Mammary epithelial cell (primary cell): ENCODE data around the gene AZI2.

Experiments used
- EZH2 ChIP-seq: IDR thresholded peaks from 2 replicates; pipeline ENCODE4 v1.6.1; 2012; ENCODE audit warnings: low read length, inconsistent platforms, borderline replicate concordance
- TF ChIP-seq, protein P1 (sequence below), 2 donors: IDR thresholded peaks in 1 of 2; conservative IDR thresholded peaks in 1 of 2; 2 replicates each; pipeline ENCODE4 v1.5.1; 2011 to 2012; ENCODE audit warnings: inconsistent platforms in 2 of 2, low read length in 2 of 2, mild to moderate bottlenecking in 2 of 2, control low read depth in 1 of 2, low read depth in 1 of 2; ENCODE audit not compliant: insufficient read depth in 1 of 2; ENCODE audit errors: extremely low read depth in 1 of 2

DNA sequence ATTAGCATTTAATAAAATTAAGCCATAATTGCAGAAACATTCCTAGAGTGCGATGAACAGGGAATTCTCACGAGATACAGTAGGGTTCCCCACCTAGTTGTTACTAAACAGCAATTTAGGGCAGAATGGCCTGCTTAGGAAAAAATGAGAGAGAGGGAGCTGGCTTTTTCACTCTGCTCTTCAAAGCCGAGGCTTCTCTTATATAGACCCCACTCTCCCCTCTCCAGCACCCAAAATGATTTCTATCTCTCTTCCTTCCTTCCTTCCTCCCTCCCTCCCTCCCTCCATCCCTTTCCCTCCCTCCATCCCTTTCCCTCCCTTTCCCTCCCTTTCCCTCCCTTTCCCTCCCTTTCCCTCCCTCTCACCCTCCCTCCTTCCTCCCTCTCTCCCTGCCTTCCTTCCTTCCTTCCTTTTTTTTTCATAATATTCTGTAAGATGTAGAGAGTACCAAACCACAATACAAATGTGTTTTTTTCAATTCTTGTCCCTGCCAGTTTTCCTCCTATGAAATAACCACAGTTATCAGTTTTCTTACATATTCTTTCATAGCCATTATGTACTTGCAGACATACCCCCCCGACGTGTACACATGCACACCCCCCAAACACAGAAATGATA is 48.2 kb downstream of the AZI2 start:
- TF ChIP-seq, protein P1, sequence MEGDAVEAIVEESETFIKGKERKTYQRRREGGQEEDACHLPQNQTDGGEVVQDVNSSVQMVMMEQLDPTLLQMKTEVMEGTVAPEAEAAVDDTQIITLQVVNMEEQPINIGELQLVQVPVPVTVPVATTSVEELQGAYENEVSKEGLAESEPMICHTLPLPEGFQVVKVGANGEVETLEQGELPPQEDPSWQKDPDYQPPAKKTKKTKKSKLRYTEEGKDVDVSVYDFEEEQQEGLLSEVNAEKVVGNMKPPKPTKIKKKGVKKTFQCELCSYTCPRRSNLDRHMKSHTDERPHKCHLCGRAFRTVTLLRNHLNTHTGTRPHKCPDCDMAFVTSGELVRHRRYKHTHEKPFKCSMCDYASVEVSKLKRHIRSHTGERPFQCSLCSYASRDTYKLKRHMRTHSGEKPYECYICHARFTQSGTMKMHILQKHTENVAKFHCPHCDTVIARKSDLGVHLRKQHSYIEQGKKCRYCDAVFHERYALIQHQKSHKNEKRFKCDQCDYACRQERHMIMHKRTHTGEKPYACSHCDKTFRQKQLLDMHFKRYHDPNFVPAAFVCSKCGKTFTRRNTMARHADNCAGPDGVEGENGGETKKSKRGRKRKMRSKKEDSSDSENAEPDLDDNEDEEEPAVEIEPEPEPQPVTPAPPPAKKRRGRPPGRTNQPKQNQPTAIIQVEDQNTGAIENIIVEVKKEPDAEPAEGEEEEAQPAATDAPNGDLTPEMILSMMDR (conservative IDR thresholded peaks at IDR 0.05 in 1 of 2, IDR thresholded peaks at IDR 0.05 in 1 of 2; ENCODE audit: extremely low read depth in 1 of 2, insufficient read depth in 1 of 2, low read depth in 1 of 2, low read length in 2 of 2): no peak
- no peak for TF ChIP-seq EZH2
